GM18870 (cell line): ENCODE results near the gene EIF4G3.
"Not testable (repeated sequence)": the region's sequence is repeated elsewhere in the genome, so short reads cannot be mapped to it uniquely, and the experiment has no call there.

Experiments
- ATAC-seq: cut with Tn5 transposase; IDR thresholded peaks from one replicate; pipeline ENCODE4 v1.9.1; 2021; ENCODE audit warnings: moderate library complexity; ENCODE audit not compliant: unreplicated experiment

EIF4G3 gene

DNA sequence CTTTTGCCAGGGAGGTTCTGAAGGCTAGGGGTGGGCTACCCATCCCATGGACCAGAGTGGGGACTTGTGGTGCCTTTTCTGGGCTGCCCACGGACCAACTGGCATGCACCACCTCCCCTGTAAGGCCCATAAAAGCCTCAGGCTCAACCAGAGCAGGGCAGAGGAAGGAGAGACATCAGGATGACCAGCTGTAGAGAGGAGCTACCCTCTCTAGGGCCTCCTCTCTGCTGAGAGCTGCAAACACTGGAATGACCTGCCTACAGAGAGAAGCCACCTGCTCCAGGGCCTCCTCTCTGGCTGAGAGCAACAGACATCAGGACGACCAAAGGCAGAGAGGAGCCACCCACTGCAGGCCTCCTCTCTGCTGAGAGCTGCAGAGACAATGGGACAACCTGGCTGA lies 140.9 kb downstream of the EIF4G3 start:
- ATAC-seq = no peak

DNA sequence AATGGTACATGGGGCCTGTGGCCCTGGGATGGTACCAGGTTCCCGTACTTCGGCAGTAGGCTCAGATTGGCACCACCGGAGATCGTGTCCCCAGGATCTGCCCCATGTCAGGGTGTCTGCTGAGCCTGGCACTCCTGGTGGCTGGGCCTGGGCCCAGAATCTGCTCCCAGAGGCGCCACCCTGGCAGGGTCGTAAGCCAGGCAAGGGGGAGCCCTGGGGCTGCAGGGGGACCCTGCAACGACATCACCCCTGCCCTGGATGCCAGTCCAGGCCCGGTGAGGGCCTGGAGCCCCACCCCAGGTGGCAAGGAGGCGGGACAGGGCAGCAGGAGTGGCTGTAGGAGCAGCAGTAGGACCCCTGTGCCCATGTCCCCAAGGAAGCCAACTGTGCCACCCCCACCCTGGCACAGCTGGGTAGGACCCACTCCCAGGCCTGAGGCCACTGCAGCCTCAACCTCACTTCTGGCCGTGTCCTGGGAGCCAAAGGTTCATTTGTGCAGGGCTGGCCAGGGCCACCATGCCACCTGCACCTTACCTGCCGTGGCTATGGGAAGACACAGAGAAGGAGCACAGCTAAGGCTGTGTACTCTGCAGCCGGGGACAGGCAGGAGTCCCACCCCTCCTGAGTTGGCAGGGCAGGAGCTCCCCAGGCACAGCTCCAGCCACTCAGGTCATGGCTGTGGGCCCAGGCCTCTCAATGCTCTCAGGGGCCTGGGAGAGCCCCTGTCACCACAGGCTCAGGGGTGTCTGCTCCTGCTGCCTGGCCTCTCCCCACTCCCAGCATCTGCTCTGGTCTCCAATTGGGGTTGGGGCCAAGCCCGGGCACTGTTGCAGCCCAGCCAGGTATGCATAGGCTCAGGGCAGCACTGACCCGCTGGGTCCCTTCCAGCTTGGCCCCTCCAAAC lies 141.7 kb downstream of the EIF4G3 start:
- ATAC-seq = no peak

DNA sequence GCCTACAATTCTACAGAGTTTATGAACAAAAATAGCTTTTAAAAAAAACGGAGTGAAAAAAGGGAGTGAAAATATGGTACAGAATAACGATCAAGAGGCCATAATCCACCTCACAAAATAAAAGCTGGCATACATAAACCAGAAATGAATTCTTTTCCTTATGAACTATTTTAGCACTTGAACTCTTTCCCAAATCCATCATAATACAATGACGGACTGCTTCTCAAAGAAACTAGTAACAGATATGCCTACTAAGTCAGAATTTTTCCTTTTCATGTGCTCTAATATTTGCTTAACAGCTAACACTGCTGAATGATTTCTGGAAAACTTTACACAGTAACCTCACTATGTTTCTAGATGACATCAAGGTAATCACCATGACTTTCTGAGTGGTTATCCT lies 144.0 kb downstream of the EIF4G3 start:
- no peak for ATAC-seq

DNA sequence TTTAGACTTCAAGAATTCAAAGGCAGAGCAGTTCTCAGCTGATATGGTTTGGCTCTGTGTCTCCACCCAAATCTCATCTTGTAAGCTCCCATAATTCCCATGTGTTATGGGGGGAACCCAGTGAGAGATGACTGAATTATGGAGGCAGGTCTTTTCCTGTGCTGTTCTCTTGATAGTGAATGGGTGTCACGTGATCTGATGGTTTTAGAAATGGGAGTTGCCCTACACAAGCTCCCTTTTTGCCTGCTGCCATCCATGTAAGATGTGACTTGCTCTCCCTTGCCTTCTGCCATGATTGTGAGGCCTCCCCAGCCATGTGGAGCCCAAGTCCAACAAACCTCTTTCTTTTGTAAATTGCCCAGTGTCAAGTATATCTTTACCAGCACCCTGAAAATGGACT lies 146.5 kb downstream of the EIF4G3 start:
- ATAC-seq = no peak

DNA sequence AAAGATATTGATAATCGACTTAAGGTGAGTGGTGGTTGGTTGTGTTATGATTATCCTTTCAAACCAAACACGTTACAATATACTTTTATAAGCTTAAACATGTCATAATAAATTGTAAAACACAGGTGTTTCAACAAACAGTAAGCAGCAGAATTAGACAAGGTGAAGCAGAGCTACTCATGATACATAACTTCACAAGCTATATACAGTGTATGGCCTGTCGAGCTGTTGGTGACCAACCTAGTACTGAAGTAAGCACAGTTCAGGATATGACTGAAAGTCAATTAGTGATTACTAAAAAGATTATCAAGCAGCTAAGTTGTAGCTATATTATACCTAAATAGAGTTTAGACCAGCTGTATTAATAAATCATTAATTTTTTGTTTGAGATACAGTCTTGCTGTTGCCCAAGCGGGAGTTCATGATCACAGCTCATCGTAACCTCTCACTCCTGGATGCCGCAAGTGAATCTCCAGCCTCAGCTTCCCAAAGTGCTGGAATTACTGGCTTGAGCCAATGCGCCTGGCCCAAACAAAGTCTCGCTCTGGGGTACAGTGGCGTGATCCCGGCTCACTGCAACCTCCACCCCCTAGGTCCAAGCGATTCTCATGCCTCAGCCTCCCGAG lies 148.1 kb downstream of the EIF4G3 start:
- no peak for ATAC-seq

DNA sequence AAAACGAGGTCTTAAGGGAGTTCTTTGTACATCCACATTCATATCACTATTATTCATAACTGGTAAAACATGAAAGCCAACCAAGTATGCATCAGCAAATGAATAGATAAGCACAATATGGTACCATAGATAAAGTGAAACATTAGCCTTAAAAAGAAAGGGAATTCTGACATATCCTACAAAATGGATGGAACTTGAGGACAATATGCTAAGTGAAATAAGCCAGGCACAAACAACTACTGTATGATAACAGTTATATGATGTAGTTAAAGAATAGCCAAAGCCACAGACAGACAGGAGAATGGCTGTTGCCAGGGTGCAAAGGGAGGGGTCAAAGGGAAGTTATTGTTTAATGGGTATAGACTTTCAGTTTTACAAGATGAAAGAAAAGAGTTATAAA lies 148.9 kb downstream of the EIF4G3 start:
- no peak for ATAC-seq

DNA sequence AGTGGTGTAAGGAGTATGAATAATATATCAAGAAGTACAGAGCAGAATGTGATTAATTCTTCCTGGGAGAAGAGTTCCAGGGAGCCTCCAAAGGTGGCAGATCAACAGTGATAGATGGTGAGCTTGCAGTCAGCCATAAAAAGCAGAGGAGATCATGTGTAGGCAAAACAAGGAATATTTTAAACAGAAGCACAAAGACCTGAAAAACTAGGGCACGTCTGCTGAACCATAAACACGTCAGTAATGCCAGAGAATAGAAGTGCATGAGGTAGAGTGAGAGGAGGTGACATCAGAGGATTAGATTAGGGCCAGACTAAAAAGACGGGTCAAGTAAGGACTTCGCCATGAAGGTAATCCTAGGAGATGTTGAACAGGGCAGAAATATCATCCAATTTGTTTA lies 151.8 kb downstream of the EIF4G3 start:
- ATAC-seq = no peak

DNA sequence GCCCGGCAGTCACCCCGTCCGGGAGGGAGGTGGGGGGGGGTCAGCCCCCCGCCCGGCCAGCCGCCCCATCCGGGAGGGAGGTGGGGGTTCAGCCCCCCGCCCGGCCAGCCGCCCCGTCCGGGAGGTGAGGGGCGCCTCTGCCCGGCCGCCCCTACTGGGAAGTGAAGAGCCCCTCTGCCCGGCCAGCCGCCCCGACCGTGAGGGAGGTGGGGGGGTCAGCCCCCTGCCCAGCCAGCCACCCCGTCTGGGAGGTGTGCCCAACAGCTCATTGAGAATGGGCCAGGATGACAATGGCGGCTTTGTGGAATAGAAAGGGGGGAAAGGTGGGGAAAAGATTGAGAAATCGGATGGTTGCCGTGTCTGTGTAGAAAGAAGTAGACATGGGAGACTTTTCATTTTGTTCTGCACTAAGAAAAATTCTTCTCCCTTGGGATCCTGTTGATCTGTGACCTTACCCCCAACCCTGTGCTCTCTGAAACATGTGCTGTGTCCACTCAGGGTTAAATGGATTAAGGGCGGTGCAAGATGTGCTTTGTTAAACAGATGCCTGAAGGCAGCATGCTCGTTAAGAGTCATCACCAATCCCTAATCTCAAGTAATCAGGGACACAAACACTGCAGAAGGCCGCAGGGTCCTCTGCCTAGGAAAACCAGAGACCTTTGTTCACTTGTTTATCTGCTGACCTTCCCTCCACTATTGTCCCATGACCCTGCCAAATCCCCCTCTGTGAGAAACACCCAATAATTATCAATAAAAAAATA lies 152.4 kb downstream of the EIF4G3 start:
- not testable (repeated sequence) for ATAC-seq

DNA sequence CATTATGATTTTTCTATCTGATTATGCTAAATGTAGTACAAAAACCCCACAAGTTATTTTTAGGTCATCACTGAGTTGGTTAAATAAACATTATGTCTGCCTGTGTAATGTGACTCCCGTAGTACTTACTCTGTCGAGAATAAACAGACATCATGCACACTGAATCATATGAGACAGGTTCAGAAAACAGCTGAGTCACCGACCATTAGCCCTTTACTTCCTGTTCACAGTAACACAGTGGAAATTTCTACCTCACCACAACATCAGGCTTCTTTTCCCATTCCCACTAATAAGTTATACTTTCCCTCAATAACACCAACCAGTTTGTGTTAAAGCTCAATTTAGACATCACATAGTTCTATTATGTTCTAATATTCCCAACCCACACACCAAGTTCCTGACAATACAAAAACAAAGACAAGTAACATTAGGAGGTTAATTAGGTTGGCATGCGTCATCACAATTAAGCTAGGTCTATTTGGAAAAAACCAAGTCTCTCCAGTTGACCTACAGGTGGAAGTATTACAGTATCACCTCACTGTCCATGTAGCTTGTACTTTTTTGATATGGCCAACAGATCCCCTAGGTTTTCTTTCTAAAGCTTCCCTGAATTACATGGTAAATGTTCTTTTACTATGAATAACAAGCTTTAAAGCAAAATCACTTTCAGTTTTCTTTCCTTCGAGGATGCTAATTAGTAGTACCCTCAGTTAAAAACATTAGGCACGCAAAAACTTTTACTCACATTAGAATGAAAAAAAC lies 154.2 kb downstream of the EIF4G3 start:
- ATAC-seq = peak; percentile 91

DNA sequence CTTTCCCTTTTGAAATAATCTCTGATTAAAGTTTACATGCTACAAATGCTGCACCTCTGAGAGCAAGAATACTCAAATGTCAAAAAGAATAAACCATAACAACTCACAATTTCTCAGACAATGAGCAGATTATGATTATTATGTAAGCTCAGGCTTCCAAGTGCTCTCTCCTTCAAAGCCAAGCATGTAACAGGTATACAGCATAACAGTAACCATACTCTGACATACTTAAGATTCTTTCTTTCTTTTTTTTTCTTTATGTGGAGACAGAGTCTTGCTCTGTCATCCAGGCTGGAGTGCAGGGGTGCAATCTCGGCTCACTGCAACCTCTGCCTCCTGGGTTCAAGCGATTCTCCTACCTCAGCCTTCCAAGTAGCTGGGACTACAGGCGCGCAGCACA lies 155.4 kb downstream of the EIF4G3 start:
- ATAC-seq = no peak

DNA sequence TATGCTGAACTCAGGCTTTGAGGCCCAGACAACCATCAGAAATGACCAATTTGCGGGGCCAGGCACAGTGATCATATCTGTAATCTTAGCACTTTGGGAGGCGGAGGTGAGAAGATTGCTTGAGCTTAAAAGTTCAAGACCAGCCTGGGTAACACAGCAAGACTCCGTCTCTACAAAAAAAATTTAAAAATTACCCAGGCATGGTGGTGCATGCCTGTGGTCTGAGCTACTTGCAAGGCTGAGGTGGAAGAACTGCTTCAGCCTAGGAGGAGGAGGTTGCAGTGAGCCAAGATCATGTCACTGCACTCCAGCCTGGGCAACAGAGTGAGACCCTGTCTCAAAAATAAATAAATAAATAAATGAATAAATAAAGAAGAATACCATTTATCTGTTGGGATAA lies 156.5 kb downstream of the EIF4G3 start:
- no peak for ATAC-seq

DNA sequence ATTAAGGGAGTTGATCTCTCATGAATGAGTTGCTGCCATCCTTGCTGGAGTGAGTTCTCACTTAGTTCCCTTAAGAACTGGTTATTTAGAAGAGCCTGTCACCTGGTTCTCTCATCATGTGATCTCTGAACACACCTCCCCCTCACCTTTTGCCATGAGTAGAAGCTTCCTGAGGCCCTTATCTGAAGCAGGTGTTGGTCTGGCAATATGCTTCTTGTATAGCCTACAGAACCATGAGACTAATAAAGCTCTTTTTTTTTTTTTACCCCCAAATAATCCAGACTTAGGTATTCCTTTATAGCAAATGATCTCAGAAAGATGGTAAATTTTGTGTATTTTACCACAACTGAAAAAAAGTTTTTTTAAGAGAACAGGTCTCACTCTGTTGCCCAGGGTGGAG lies 158.0 kb downstream of the EIF4G3 start:
- no peak for ATAC-seq

DNA sequence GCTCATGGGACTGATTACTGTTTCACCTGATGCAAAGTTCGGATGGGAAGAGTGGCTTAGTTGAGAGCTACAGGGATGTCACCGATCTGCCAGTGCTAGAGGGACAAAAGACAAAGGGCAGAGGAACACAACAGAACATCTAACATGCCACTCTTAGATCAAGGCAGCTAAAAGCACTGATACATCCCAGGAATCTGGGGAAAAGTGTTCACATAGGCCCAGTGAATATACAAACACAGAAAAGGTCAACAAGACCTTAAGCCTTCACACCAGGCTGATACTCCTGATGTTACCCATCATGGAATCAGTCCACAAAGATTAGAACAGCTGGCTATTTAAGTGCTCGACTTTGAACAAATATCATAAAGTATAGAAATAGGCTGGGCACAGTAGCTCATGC lies 163.2 kb downstream of the EIF4G3 start:
- ATAC-seq = no peak

DNA sequence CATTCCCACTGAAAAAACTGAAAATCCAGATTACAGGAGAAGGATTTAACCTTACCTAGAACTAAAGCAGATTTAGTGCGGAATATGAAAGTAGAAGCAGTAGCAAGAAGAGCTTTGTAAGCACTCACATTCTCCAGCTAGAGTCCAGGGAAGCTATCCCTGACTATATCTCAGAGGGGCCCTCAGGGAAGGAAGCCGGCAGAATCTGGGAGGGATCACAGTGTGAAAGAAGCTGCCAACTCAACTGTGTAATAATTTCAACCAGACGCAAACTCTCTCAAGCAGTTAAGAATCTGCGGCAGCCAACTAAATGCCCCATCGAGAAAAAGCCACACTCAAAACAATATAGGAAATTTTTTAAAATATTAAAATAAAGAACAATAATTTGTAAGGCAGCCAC lies 163.8 kb downstream of the EIF4G3 start:
- ATAC-seq = no peak

DNA sequence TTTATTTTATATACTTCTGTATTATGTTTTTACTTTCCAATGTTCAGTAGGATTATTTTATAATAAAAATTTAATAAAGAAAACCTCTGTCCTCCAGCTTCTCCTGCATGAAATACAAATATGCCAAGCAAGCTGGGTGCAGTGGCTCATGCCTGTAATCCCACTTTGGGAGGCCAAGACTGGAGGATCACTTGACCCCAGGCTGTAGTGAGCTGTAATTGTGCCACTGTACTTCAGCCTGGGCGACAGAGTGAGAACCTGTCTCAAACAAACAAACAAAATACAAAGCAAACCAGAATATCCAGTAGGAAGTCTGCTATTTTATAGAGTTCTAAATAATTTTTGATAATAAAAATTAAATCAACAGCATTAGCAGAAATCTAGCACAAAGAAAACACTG lies 168.8 kb downstream of the EIF4G3 start:
- ATAC-seq = no peak

DNA sequence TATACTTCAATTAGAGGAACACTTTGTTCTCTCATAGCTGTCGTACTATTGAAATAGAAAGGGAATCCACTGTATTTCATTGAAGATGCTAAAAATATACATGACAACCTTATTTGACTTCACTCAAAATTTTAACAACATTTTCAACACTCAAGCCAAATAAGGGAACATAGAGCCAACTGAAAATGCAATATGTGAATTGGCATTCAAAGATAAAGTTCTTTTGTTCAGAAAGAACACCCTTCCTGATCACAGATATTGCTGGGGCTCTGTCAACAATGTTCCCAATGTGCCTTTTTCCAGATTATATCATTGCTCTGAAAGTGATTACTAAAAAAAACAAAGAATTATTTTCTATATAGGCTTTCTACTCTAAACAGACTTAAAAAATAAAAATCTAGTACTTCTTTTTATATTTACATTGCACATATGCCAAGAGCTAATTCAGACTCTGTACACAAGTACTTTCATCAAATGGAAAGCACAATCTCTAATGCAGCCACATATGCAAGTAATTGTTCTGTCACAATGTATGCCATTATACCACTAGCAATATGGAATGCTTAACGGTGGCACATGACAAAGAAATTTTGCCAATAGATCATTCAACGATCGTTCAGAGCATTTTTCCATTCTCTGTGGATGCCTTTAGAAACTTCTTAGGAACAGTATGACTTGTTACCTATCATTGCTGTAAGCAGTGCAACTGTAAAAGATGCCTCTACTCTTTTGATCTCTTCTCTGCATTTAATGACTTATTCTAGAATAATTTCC lies 171.0 kb downstream of the EIF4G3 start:
- no peak for ATAC-seq

DNA sequence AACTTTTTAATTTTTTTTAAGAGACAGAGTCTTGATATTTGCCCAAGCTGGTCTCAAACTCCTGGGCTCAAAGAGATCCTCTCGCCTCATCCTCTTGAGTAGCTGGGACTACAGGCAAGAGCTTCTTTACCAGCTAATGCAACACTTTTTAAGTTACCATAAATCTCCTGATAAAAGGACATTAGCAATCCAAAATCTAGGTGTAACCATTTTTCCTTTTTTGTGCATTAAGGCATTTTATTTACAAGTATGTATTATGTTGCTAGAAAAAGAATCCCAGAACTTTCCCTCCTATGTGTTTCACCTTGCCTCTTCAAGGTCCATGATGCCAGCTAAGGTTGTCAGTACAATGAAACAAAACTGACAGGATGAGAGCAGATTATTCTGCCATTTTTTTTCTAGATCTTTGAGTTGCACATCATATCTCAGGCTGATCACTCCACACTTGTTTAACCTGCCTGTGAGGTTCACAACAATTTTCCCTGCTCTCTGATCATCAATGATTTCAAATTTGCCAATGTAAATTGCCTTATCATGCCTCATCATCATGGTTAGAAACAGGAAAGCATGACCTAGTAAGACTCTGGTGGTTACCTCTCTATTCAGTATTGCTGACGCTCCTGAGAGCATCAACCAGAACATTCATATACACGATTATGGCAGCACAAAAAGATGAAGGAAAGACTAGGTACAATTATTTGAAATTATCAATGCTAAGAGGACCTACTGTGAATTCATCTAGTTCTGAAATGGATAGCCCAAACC lies 173.2 kb downstream of the EIF4G3 start:
- no peak for ATAC-seq

DNA sequence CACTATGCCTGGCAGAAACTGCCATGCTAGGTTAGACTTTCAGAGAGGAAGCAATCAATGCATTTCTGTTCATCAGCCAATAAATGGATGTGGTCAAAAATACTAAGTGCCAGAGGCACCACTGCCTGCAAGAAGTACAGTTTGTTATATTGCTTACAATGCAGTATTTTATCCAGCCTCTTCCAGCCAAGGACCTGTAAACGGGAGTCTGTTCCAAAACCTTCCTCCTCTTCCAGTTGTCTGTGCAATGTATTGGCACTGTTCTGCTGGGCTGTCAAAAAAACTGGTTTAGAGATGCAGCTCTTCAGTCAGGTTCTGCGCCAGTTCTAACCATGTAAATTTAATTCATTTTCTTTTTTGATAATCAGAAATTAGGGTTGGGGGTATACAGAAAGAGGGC lies 175.7 kb downstream of the EIF4G3 start:
- ATAC-seq = no peak

DNA sequence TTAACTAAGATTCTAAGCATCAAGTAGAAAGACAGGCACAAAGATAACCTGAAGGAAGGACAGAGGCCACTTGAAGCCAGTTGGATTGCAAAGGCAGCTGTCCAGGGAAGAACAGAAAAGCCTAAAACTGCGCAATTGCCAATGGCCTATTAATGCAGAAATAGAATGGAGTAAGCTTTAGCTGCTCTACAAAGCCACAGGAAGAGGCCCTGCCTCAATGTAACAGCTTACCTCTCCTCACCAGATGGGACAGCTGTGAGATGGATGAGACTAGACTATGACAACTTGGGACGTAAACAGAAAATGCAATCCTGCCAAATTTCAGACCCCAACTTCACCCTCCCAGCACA lies 176.5 kb downstream of the EIF4G3 start:
- ATAC-seq = no peak
